Measurements from ENCODE around the gene ZNF770. TPM values are rescaled to one million over a fixed set of nuclear protein-coding genes. Genes with fewer than 3 reads are reported as not detected.
"Not testable (repeated sequence)": the region's sequence is repeated elsewhere in the genome, so short reads cannot be mapped to it uniquely, and the experiment has no call there.

ZNF770 gene
- total RNA-seq, 1 donor from 2014 or later = 29.7 TPM

GRCh38 chr15:34973512-34973911 is 14.6 kb downstream of the ZNF770 start:
- H3K4me3 ChIP-seq = no peak overlapping the region
- H3K27me3 ChIP-seq (ENCODE audit: low read depth) = no peaks in the 10 kb centered on the region
- no peak overlapping the region for H3K27ac ChIP-seq
- DNase-seq (no peak), ATAC-seq (no peak)
- H3K9me3 ChIP-seq = no peaks in the 10 kb centered on the region
- H3K4me1 ChIP-seq = peaks cover 5% of the 10 kb centered on the region
- no peak for TF ChIP-seq CTCF (IDR thresholded peaks at IDR 0.05)
- intact Hi-C loops (cut with DNase I) = no loop called here
- H3K36me3 ChIP-seq = no peaks in the 10 kb centered on the region

DNA sequence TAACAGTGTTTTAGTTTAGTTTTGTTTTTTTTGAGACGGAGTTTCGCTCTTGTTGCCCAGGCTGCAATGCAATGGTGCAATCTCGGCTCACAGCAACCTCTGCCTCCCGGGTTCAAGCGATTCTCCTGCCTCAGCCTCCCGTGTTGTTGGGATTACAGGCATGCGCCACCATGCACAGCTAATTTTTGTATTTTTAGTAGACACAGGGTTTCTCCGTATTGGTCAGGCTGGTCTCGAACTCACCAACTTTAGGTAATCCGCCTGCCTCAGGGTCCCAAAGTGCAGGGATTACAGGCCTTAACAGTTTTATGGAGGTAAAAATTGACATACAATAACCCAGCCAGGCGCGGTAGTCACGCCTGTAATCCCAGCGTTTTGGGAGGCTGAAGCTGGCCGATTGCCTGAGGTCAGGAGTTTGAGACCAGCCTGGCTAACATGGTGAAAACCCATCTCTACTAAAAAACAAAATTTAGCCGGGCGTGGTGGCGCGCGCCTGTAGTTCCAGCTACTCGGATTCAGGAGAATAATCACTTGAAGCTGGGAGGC is 17.9 kb downstream of the ZNF770 start:
- Histone ChIP-seq H3K4me1 (peaks cover 33% of the 10 kb centered on the region), H3K27ac (peak overlapping the region; percentile 89), H3K4me3 (peak overlapping the region; percentile 99)
- H3K36me3 ChIP-seq; DNase-seq; intact Hi-C loops (cut with DNase I); H3K9me3 ChIP-seq; H3K27me3 ChIP-seq (ENCODE audit: low read depth); ATAC-seq: not testable (repeated sequence)

DNA sequence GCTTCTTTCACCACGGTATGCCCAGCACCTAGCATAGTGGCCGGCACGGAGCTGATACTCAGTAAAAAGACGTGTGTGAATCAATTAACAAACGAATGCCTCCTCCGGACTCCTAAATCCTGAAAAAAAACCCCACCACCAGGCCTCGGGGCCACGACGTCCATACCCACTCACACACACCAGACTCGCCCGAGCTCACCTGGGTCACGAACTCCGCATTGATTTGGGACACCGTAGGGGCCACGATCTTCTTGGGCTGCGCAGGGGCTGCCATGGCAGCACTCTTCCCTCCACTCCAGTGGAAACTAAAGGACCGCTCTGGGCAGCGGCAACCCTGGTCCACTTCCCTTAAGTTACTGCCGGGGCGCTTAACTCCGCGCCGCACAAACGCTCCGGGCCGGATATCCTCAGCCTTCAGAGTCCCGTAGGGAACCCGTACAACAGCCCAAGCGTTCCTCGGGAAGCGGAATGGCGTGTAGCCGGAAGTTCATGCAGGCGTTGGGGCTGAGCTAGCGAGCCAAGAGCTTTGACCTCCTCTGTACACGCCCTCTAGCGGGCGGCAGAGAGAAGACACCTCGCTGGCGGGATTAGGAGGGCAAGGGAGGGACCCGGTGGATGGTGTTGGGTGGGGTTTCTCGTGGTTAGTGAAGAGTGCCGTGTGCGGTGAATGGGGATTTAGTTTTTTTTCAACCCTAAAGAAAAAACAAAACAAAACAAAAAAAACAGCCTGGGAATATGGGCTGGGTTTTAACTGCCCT is 18.6 kb downstream of the ZNF770 start, which contains the start of gene AQR:
Gene AQR (minus strand): TSS at position 403 of the 758 bp plus-strand sequence. CDS start 129 bp downstream, at position 274.
- Histone ChIP-seq H3K9me3 (no peaks in the 10 kb centered on the region), H3K4me1 (peaks cover 39% of the 10 kb centered on the region), H3K36me3 (no peaks in the 10 kb centered on the region), H3K27ac (peak within 1 kb of the TSS; percentile 89), H3K4me3 (peak within 1 kb of the TSS; percentile 99), H3K27me3 (ENCODE audit: low read depth) (no peaks in the 10 kb centered on the region)
- intact Hi-C loops (cut with DNase I) = no loop called here
- DNase-seq (peak; percentile 97), ATAC-seq (peak; percentile 100)
- peak; percentile 93 for TF ChIP-seq CTCF (IDR thresholded peaks at IDR 0.05)

DNA sequence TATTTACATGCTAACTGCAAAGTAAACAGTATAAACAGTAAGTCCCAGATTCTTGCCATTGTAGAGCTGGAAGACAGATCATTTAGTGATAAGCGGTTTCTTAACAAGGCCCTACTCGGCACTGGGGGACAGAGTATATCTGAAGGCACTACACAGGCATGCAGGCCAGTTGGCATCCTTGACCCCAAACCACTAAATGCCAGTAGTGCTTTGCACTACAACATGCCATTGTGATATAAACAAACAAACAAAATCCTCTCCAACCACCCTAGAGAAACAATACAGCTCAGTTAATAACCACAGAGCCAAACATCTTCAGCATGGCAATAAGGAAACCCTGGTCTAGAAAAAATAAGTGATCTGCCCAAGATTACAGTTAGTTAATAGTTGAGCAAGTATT is 23.8 kb downstream of the ZNF770 start:
- H3K36me3 ChIP-seq = peaks cover 42% of the 10 kb centered on the region
- TF ChIP-seq CTCF (IDR thresholded peaks at IDR 0.05) = no peak
- no peak overlapping the region for H3K27ac ChIP-seq
- H3K27me3 ChIP-seq (ENCODE audit: low read depth) = no peaks in the 10 kb centered on the region
- H3K9me3 ChIP-seq = no peaks in the 10 kb centered on the region
- no peak for DNase-seq
- H3K4me1 ChIP-seq = peaks cover 39% of the 10 kb centered on the region
- ATAC-seq = no peak
- H3K4me3 ChIP-seq = no peak overlapping the region
- intact Hi-C loops (cut with DNase I) = no loop called here

DNA sequence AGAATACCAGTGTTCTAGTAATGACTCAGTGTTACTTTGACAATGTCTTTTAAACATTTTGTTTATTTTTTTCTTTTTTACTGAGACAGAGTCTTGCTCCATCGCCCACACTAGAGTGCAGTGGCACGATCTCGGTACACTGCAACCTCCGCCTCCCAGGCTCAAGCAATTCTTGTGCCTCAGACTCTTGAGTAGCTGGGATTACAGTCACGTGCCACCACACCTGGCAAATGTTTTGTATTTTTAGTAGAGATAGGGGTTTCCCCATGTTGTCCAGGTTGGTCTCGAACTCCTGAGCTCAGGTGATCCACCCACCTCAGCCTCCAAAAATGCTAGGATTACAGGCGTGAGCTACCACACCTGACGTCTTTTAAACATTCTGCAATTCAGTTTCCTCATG is 34.2 kb downstream of the ZNF770 start:
- no peak overlapping the region for H3K4me3 ChIP-seq
- H3K36me3 ChIP-seq = peaks cover 65% of the 10 kb centered on the region
- TF ChIP-seq CTCF (IDR thresholded peaks at IDR 0.05) = no peak
- H3K4me1 ChIP-seq = no peaks in the 10 kb centered on the region
- no peaks in the 10 kb centered on the region for H3K9me3 ChIP-seq
- intact Hi-C loops (cut with DNase I) = no loop called here
- ATAC-seq (no peak), DNase-seq (no peak)
- no peaks in the 10 kb centered on the region for H3K27me3 ChIP-seq (ENCODE audit: low read depth)
- no peak overlapping the region for H3K27ac ChIP-seq

GRCh38 chr15:34952481-34952880 is 35.6 kb downstream of the ZNF770 start:
- intact Hi-C loops (cut with DNase I) = no loop called here
- ATAC-seq = no peak
- Histone ChIP-seq H3K9me3 (no peaks in the 10 kb centered on the region), H3K27me3 (ENCODE audit: low read depth) (no peaks in the 10 kb centered on the region), H3K27ac (no peak overlapping the region), H3K36me3 (peaks cover 67% of the 10 kb centered on the region), H3K4me3 (no peak overlapping the region), H3K4me1 (no peaks in the 10 kb centered on the region)
- no peak for DNase-seq
- TF ChIP-seq CTCF (IDR thresholded peaks at IDR 0.05) = no peak
